Suprapubic skin (tissue), 4 donors: ENCODE data around the gene AUTS2.

ENCODE experiments used
- EP300 ChIP-seq: sonication (generic); formaldehyde crosslinking; IDR thresholded peaks from one replicate; pipeline ENCODE4 v1.6.1; 2017; ENCODE audit warnings: antibody characterized with exemption
- POLR2A ChIP-seq, 2 donors: fragments of 450-650 bp; IDR thresholded peaks; one replicate each; pipeline ENCODE4 v1.6.1; 2017; ENCODE audit warnings: antibody characterized with exemption in 2 of 2, mild to moderate bottlenecking in 2 of 2, moderate library complexity in 2 of 2
- POLR2AphosphoS5 ChIP-seq, 3 donors: sonication (generic); formaldehyde crosslinking; IDR thresholded peaks; one replicate each; pipeline ENCODE4 v1.6.1; 2017; ENCODE audit warnings: antibody characterized with exemption in 3 of 3
- TF ChIP-seq, protein P1 (sequence below), 2 donors: fragments of 200-600 bp in 1 of 2; fragments of 450-650 bp in 1 of 2; sonication (generic) in 1 of 2; IDR thresholded peaks; one replicate each; pipeline ENCODE4 v1.5.1; 2016 to 2019; ENCODE audit warnings: antibody characterized with exemption in 2 of 2, mild to moderate bottlenecking in 1 of 2, moderate library complexity in 1 of 2

DNA sequence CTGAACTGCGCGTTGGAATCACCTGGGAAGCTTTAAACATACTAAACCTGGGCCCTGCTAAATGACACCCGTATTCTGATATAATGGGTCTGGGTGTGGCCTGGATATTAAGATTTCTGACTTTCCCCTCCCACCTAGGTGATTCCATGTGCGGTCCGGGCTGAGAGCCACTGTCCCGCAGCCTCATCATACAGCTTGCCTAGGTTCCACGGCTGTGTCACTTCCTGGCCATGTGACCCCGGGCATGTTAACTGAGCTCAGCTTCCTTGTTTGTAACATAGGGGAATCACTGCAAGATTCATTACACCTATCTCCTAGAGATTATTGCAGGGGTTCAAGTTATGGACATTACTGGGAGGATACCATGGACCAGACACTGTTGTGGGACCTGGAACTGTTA is 1061.0 kb downstream of the AUTS2 start:
- TF ChIP-seq EP300 (no peak), POLR2A (IDR thresholded peaks at IDR 0.05) (no peak), POLR2AphosphoS5 (IDR thresholded peaks at IDR 0.05) (no peak)
- TF ChIP-seq, protein P1, sequence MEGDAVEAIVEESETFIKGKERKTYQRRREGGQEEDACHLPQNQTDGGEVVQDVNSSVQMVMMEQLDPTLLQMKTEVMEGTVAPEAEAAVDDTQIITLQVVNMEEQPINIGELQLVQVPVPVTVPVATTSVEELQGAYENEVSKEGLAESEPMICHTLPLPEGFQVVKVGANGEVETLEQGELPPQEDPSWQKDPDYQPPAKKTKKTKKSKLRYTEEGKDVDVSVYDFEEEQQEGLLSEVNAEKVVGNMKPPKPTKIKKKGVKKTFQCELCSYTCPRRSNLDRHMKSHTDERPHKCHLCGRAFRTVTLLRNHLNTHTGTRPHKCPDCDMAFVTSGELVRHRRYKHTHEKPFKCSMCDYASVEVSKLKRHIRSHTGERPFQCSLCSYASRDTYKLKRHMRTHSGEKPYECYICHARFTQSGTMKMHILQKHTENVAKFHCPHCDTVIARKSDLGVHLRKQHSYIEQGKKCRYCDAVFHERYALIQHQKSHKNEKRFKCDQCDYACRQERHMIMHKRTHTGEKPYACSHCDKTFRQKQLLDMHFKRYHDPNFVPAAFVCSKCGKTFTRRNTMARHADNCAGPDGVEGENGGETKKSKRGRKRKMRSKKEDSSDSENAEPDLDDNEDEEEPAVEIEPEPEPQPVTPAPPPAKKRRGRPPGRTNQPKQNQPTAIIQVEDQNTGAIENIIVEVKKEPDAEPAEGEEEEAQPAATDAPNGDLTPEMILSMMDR (IDR thresholded peaks at IDR 0.05): no peak
